Thoracic aorta (tissue), 2 donors: ENCODE results near the gene ANKRD11. TPM values are rescaled to one million over a fixed set of nuclear protein-coding genes. Genes with fewer than 3 reads are reported as not detected.

Source experiments
- ATAC-seq: fragments of 150-250 bp; one replicate; pipeline ENCODE4 v1.8.0; 2017; ENCODE audit warnings: low read depth; ENCODE audit not compliant: insufficient number of reproducible peaks, low FRiP score
- DNase-seq: peaks from one replicate; pipeline ENCODE4 v3.0.0-alpha.2; 2020; ENCODE audit warnings: low spot score
- H3K27ac ChIP-seq, 2 donors: fragments of 200-600 bp; sonication (generic); 1 replicate in 1 of 2; 2 replicates in 1 of 2; pipeline ENCODE4 v1.5.1; 2016; ENCODE audit warnings: mild to moderate bottlenecking in 2 of 2, moderate library complexity in 2 of 2
- H3K27me3 ChIP-seq: fragments of 200-600 bp; sonication (generic); replicated peaks from 2 replicates; pipeline ENCODE4 v1.6.0; 2016; ENCODE audit warnings: mild to moderate bottlenecking; ENCODE audit not compliant: insufficient read depth
- H3K36me3 ChIP-seq: fragments of 200-600 bp; sonication (generic); one replicate; pipeline ENCODE4 v1.5.1; 2016
- H3K4me1 ChIP-seq, 2 donors: fragments of 200-600 bp; sonication (generic); 1 replicate in 1 of 2; 2 replicates in 1 of 2; pipeline versions ENCODE4 v1.5.1 to v1.6.0; 2016; ENCODE audit warnings: low read depth in 2 of 2, mild to moderate bottlenecking in 1 of 2; ENCODE audit not compliant: control insufficient read depth in 1 of 2
- H3K4me3 ChIP-seq: fragments of 200-600 bp; sonication (generic); 2 replicates; pipeline ENCODE4 v1.5.1; 2016; ENCODE audit warnings: mild to moderate bottlenecking
- H3K9me3 ChIP-seq: fragments of 200-600 bp; sonication (generic); 2 replicates; pipeline ENCODE4 v1.5.1; 2016
- total RNA-seq, 2 donors: library from RNA; depleted of rRNA; stranded (reverse); fragments of >200 nt; gene quantifications; one replicate each; pipeline versions ENCODE4 v1.1.0 to v1.2.3, GENCODE V29; 2016
- TF ChIP-seq, protein P1 (sequence below): fragments of 200-600 bp; sonication (generic); IDR thresholded peaks from one replicate; pipeline ENCODE4 v1.5.1; 2019; ENCODE audit warnings: antibody characterized with exemption

Gene ANKRD11
- total RNA-seq, 2 donors from 2014 or later, result 125 to 129 TPM

DNA sequence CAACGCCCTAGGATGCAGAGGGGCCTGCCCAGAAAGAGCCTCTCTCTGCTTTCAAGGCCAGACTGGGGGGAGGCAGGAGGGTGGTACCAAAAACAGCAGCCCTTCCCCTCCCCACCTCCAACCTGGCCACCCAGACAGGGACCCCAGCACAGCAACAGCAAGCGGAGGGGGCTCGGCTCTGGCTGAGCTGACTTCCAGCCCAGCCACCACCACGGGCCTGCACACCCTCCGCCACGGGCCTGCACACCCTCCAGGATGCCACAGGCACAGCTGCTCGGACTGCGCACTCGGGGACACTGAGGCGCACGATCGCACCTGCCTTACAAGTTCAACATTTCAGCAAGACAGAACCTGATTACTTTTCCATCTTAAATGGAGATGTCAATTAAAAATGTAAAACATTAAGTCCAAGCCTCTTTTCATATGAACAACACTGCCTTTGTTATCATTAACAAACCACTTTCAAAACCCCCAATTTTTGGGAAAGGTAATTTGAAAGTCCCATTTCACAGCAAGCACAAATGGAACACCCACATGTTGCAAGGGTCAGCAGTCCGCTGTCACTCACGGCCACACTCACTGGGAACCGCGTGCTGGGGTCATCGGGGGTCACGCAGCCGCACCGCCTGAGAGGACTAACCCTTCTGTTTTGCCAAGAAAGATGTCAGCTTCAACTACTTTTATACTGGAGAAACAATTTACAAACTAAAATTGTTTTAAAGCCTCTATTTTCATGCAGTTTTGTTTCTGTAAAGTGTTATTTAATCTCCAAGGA is 76.4 kb downstream of the ANKRD11 start:
- Histone ChIP-seq H3K4me1 (peaks cover 59 to 80% of the 10 kb centered on the region in 2 donors), H3K36me3 (no peaks in the 10 kb centered on the region), H3K4me3 (no peak overlapping the region), H3K9me3 (no peaks in the 10 kb centered on the region), H3K27ac (no peak overlapping the region), H3K27me3 (no peaks in the 10 kb centered on the region)
- no peak for ATAC-seq
- TF ChIP-seq, protein P1, sequence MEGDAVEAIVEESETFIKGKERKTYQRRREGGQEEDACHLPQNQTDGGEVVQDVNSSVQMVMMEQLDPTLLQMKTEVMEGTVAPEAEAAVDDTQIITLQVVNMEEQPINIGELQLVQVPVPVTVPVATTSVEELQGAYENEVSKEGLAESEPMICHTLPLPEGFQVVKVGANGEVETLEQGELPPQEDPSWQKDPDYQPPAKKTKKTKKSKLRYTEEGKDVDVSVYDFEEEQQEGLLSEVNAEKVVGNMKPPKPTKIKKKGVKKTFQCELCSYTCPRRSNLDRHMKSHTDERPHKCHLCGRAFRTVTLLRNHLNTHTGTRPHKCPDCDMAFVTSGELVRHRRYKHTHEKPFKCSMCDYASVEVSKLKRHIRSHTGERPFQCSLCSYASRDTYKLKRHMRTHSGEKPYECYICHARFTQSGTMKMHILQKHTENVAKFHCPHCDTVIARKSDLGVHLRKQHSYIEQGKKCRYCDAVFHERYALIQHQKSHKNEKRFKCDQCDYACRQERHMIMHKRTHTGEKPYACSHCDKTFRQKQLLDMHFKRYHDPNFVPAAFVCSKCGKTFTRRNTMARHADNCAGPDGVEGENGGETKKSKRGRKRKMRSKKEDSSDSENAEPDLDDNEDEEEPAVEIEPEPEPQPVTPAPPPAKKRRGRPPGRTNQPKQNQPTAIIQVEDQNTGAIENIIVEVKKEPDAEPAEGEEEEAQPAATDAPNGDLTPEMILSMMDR, result no peak
- no peak for DNase-seq

- Histone ChIP-seq H3K27me3 (no peaks in the 10 kb centered on the region), H3K4me1 (peaks cover 61 to 82% of the 10 kb centered on the region in 2 donors), H3K9me3 (no peaks in the 10 kb centered on the region), H3K27ac (no peak overlapping the region), H3K4me3 (no peak overlapping the region), H3K36me3 (no peaks in the 10 kb centered on the region)
- TF ChIP-seq, protein P1, result no peak
- no peak for ATAC-seq
- DNase-seq, result no peak
Measured at GRCh38 chr16:89412811-89413210, 77.5 kb downstream of the ANKRD11 start.

GRCh38 chr16:89411335-89411850 is 79.0 kb downstream of the ANKRD11 start:
- TF ChIP-seq, protein P1, result no peak
- H3K27ac ChIP-seq, result peak overlapping the region in 1 of 2 donors; percentile 8
- DNase-seq (no peak), ATAC-seq (no peak)
- H3K36me3 ChIP-seq, result no peaks in the 10 kb centered on the region
- peaks cover 56 to 79% of the 10 kb centered on the region in 2 donors for H3K4me1 ChIP-seq
- no peaks in the 10 kb centered on the region for H3K27me3 ChIP-seq
- H3K9me3 ChIP-seq, result no peaks in the 10 kb centered on the region
- H3K4me3 ChIP-seq, result peak overlapping the region; percentile 34

GRCh38 chr16:89410794-89411309 is 79.5 kb downstream of the ANKRD11 start:
- H3K4me3 ChIP-seq, result peak overlapping the region; percentile 34
- H3K4me1 ChIP-seq, result peaks cover 56 to 77% of the 10 kb centered on the region in 2 donors
- no peaks in the 10 kb centered on the region for H3K27me3 ChIP-seq
- peak overlapping the region; percentile 8 to 11 for H3K27ac ChIP-seq
- no peaks in the 10 kb centered on the region for H3K9me3 ChIP-seq
- ATAC-seq, result peak; percentile 84
- peak; percentile 31 for DNase-seq
- H3K36me3 ChIP-seq, result no peaks in the 10 kb centered on the region
- TF ChIP-seq, protein P1, result no peak

- H3K4me1 ChIP-seq, result peaks cover 56 to 77% of the 10 kb centered on the region in 2 donors
- H3K27ac ChIP-seq, result peak overlapping the region in 1 of 2 donors; percentile 11
- no peaks in the 10 kb centered on the region for H3K27me3 ChIP-seq
- TF ChIP-seq, protein P1, result no peak
- DNase-seq (no peak), ATAC-seq (no peak)
- H3K9me3 ChIP-seq, result no peaks in the 10 kb centered on the region
- peak overlapping the region; percentile 34 for H3K4me3 ChIP-seq
- no peaks in the 10 kb centered on the region for H3K36me3 ChIP-seq
Measured at GRCh38 chr16:89410322-89410721, 80.0 kb downstream of the ANKRD11 start.
